ENCODE results near the gene KCNIP1.
A peak's percentile ranks its signal among the peaks of the same experiment; 100 is the strongest.

Gene KCNIP1

GRCh38 chr5:170651604-170652277, 147.9 kb downstream of the KCNIP1 start:
- DNase-seq = no peak

GRCh38 chr5:170655476-170655875, 151.7 kb downstream of the KCNIP1 start:
- no peak for DNase-seq

DNA sequence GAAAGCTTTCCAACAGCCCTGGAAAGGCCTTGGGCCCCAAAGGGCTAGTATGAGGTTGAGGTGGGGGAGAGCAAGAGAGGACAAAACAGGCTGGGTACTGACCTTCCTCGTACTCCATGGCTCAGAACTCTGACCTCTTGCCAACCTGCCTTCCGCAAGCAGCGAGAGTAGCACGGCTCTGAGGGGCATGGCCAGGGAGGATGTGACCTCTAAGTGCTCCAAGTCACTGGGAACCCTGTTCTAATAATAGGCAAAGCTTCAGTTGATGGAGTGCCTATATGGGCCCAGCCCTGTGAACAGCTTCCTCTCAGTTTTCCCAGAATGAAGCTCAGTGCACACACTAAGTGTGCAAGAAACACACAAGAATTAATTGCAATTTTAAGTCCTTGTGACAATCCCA, 152.1 kb downstream of the KCNIP1 start:
- DNase-seq = no peak

DNA sequence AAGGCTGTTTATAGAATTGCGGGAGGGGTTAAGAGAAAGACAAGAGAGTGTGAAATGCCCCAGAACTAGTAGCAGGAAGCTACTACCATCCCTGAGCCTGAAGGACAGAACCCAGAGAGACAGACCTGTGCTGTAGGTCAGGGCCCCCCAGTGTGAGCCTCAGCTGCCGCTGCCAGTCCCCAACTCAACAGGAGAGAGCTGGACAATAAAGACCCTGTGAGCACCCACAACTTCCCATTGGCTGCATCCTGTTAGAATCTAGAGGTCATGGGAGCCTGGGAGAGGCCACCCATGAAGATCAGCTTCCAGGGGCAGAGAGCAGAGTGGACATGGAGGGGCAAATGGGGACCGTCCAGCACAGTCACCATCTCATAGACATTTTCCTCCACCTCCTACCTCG, 152.5 kb downstream of the KCNIP1 start:
- DNase-seq = no peak

GRCh38 chr5:170660531-170660930, 156.7 kb downstream of the KCNIP1 start:
- DNase-seq = no peak

DNA sequence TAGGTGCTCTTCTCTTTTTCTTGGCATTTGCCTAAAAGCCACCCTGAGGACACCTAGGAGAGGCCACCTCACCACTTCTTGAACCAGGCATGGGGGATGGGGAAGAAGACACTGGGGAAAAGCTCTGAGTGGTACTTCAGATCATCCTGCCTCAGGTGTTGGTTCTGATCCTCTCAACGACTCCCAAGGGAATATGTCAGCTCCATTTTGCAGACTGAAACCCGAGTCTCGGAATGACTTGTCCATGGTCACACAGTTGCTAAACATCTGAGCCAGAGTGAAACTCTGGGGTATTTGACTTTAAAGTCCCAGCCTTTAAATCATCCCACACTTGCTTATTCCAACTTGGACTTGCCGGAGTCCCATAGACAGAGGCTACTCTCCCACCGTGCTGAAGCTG, 159.1 kb downstream of the KCNIP1 start:
- DNase-seq = no peak

GRCh38 chr5:170678811-170679210, 175.0 kb downstream of the KCNIP1 start:
- DNase-seq = no peak

GRCh38 chr5:170681013-170681433, 177.2 kb downstream of the KCNIP1 start:
- DNase-seq = peak; percentile 41 to 46

- DNase-seq = no peak
Observed at GRCh38 chr5:170691657-170692056, 187.8 kb downstream of the KCNIP1 start.

- DNase-seq = no peak
Observed at GRCh38 chr5:170693701-170694100, 189.9 kb downstream of the KCNIP1 start.

GRCh38 chr5:170694911-170695310, 191.1 kb downstream of the KCNIP1 start:
- DNase-seq = no peak

GRCh38 chr5:170697031-170697430, 193.2 kb downstream of the KCNIP1 start:
- no peak for DNase-seq

- DNase-seq = no peak
Observed at GRCh38 chr5:170700503-170700902, 196.7 kb downstream of the KCNIP1 start.

DNA sequence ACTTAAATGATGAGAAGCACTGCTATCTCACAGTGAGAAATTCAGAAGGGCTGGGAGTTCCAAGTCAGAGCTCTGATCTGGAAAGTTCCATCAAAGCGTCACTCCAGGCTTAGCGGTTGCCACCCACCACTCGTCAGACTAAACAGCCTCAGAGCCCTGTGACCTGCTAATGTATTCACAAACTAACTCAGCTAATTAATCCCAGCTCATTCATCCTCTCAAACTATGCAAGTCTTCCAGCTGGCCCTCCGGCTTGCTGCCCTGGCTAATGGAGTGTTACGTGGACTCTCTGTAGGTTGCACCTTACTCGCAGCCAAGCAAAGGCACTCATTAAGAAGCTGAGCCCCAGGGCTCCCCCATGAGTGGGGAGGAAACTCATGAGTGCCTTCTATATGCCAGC, 197.5 kb downstream of the KCNIP1 start:
- DNase-seq = no peak

GRCh38 chr5:170704417-170705192, 200.8 kb downstream of the KCNIP1 start:
- DNase-seq = no peak

GRCh38 chr5:170709640-170710039, 205.8 kb downstream of the KCNIP1 start:
- DNase-seq = no peak

DNA sequence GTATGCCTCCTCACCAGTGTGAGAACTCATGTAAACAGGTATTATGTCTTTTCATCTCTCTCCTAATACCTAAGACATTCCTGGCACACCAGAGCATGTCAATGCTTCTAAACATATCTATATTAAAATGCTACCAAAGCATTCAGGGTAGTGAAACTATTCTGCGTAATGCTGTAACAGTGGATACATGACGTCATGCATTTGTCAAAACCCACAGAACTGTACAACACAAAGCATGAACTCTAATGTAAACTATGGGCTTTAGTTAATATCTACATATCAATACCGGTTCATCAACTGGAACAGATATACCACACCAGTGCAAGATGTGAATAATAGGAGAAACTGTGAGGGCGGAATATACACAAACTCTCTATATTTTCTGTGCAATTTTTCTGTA, 207.5 kb downstream of the KCNIP1 start:
- no peak for DNase-seq

DNA sequence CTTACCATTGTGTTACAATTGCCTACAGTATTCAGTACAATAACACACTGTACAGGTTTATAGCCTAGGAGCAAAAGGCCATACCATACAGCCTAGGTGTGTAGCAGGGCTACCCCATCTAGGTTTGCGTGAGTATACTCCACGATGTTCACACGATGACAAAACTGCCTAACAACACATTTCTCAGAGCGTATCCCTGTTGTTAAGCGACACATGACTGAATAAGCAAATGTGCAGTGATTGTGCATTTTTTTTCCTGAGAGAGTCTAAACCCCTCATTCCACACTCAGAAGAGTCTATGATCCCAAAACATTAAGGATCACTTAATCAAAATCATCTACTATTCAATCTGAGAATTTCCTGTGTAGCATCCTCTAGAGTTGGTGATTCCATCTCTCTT, 211.3 kb downstream of the KCNIP1 start:
- no peak for DNase-seq

DNA sequence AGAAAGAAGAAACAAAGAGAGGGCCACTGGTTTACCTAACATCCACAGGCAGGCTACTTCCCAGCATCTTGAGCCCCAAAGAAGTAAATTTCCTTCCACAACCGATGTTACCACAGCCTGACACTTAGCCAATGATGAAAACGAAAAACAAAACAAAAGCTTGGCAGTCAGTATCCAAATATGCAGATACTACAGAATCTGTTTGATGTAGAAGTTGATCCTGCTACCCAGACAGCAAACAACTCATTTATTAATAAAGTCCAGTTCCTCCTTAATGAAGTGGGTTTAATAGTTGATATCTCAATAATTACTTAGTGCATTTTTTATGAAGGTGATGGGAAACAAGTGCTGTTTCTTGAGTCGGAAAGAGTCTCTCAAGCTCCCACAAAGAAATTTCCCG, 212.6 kb downstream of the KCNIP1 start:
- DNase-seq = no peak

- no peak for DNase-seq
Observed at GRCh38 chr5:170719551-170719950, 215.7 kb downstream of the KCNIP1 start.

GRCh38 chr5:170720179-170720578, 216.4 kb downstream of the KCNIP1 start:
- DNase-seq = no peak

DNA sequence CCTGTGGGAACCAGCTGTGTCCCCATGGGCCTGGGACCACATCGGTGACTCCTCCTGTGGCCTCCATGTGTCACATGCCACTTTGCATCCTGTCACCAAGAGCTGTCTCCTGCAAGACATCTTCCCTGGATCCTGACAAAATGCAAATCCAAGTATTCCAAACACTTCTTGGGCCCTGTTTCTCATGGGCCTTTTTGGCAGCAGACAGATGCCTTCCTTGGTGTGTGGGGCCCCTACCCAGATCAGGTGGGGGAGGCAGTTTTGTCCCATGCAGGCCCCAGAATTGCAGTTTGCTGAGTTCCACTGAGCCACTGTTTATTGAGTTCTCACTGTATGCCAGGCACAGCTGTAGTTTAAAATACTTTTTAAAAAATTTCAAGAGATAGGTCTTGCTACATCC, 217.2 kb downstream of the KCNIP1 start:
- DNase-seq = no peak

DNA sequence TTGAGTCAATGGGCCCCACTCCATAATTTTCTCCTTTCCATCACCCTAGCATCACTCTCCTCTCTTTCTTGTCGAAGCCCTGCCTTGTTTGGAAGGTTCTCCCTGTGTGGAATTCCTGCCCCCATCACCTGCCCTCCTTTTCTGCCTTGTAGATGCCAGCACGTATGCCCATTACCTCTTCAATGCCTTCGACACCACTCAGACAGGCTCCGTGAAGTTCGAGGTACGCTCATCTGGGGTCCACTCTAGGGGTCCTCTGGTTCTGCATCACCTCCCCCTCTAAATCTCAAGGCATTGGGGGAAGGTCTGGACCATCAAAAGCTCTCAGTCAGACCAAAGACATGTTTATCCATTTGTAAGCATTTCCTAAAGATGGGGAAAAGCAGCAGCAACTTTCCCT, 217.9 kb downstream of the KCNIP1 start:
- DNase-seq = no peak

- no peak for DNase-seq
Observed at GRCh38 chr5:170722316-170722715, 218.5 kb downstream of the KCNIP1 start.

Measured in inflammatory macrophage (primary cell).